ENCODE measurements around the gene ZNF280C.
"Not testable (repeated sequence)": the region's sequence is repeated elsewhere in the genome, so short reads cannot be mapped to it uniquely, and the experiment has no call there.

Gene ZNF280C

GRCh38 chrX:130261296-130261893 lies 7.3 kb downstream of the ZNF280C start:
- Histone ChIP-seq H3K27ac (ENCODE audit: low read depth, low read length, severe bottlenecking) (no peak overlapping the region), H3K36me3 (ENCODE audit: control insufficient read depth, insufficient read depth, low read length) (peaks cover 14% of the 10 kb centered on the region), H3K9me3 (ENCODE audit: control insufficient read depth, low read length) (no peaks in the 10 kb centered on the region), H3K4me1 (ENCODE audit: control insufficient read depth, insufficient read depth, low read length, poor library complexity, severe bottlenecking) (no peaks in the 10 kb centered on the region), H3K4me3 (ENCODE audit: extremely low read depth, insufficient read depth, low read length, poor library complexity, severe bottlenecking) (no peak overlapping the region)
- WGBS, 2 experiments (ENCODE audit: insufficient coverage in 2 of 2): no CpG with 5 or more reads among the region's 4 CpGs

- peaks cover 21% of the 10 kb centered on the region for H3K36me3 ChIP-seq (ENCODE audit: control insufficient read depth, insufficient read depth, low read length)
- H3K4me1 ChIP-seq (ENCODE audit: control insufficient read depth, insufficient read depth, low read length, poor library complexity, severe bottlenecking): no peaks in the 10 kb centered on the region
- WGBS, 2 experiments (ENCODE audit: insufficient coverage in 2 of 2): no CpG with 5 or more reads among the region's 2 CpGs
- H3K9me3 ChIP-seq (ENCODE audit: control insufficient read depth, low read length): no peaks in the 10 kb centered on the region
- no peak overlapping the region for H3K27ac ChIP-seq (ENCODE audit: low read depth, low read length, severe bottlenecking)
- H3K4me3 ChIP-seq (ENCODE audit: extremely low read depth, insufficient read depth, low read length, poor library complexity, severe bottlenecking): no peak overlapping the region
Measured at GRCh38 chrX:130260316-130260715, 8.4 kb downstream of the ZNF280C start.

GRCh38 chrX:130253916-130254315 lies 14.8 kb downstream of the ZNF280C start:
- H3K4me3 ChIP-seq (ENCODE audit: extremely low read depth, insufficient read depth, low read length, poor library complexity, severe bottlenecking): no peak overlapping the region
- peaks cover 18% of the 10 kb centered on the region for H3K36me3 ChIP-seq (ENCODE audit: control insufficient read depth, insufficient read depth, low read length)
- no peaks in the 10 kb centered on the region for H3K4me1 ChIP-seq (ENCODE audit: control insufficient read depth, insufficient read depth, low read length, poor library complexity, severe bottlenecking)
- no peaks in the 10 kb centered on the region for H3K9me3 ChIP-seq (ENCODE audit: control insufficient read depth, low read length)
- H3K27ac ChIP-seq (ENCODE audit: low read depth, low read length, severe bottlenecking): no peak overlapping the region

GRCh38 chrX:130251671-130252070 lies 17.0 kb downstream of the ZNF280C start:
- no peaks in the 10 kb centered on the region for H3K9me3 ChIP-seq (ENCODE audit: control insufficient read depth, low read length)
- 100% methylated on average over 2 of the region's 14 CpGs; no CpG with 5 or more reads in 1 of the 2 experiments for WGBS, 2 experiments (ENCODE audit: insufficient coverage in 2 of 2)
- no peak overlapping the region for H3K4me3 ChIP-seq (ENCODE audit: extremely low read depth, insufficient read depth, low read length, poor library complexity, severe bottlenecking)
- no peak overlapping the region for H3K27ac ChIP-seq (ENCODE audit: low read depth, low read length, severe bottlenecking)
- no peaks in the 10 kb centered on the region for H3K4me1 ChIP-seq (ENCODE audit: control insufficient read depth, insufficient read depth, low read length, poor library complexity, severe bottlenecking)
- H3K36me3 ChIP-seq (ENCODE audit: control insufficient read depth, insufficient read depth, low read length): peaks cover 15% of the 10 kb centered on the region

- Histone ChIP-seq H3K36me3 (ENCODE audit: control insufficient read depth, insufficient read depth, low read length) (peaks cover 23% of the 10 kb centered on the region), H3K9me3 (ENCODE audit: control insufficient read depth, low read length) (no peaks in the 10 kb centered on the region), H3K4me3 (ENCODE audit: extremely low read depth, insufficient read depth, low read length, poor library complexity, severe bottlenecking) (no peak overlapping the region), H3K27ac (ENCODE audit: low read depth, low read length, severe bottlenecking) (no peak overlapping the region), H3K4me1 (ENCODE audit: control insufficient read depth, insufficient read depth, low read length, poor library complexity, severe bottlenecking) (no peaks in the 10 kb centered on the region)
- 94 to 100% methylated on average over 1 to 4 of the region's 6 CpGs for WGBS, 2 experiments (ENCODE audit: insufficient coverage in 2 of 2)
Measured at GRCh38 chrX:130247996-130248395, 20.7 kb downstream of the ZNF280C start.

- Histone ChIP-seq H3K9me3 (ENCODE audit: control insufficient read depth, low read length) (no peaks in the 10 kb centered on the region), H3K27ac (ENCODE audit: low read depth, low read length, severe bottlenecking) (no peak overlapping the region), H3K4me3 (ENCODE audit: extremely low read depth, insufficient read depth, low read length, poor library complexity, severe bottlenecking) (no peak overlapping the region), H3K36me3 (ENCODE audit: control insufficient read depth, insufficient read depth, low read length) (peaks cover 35% of the 10 kb centered on the region), H3K4me1 (ENCODE audit: control insufficient read depth, insufficient read depth, low read length, poor library complexity, severe bottlenecking) (no peaks in the 10 kb centered on the region)
- whole genome bisulfite sequencing, 2 experiments (ENCODE audit: insufficient coverage in 2 of 2): no CpG with 5 or more reads among the region's 2 CpGs
Measured at GRCh38 chrX:130246084-130246483, 22.6 kb downstream of the ZNF280C start.

GRCh38 chrX:130245441-130245840 lies 23.3 kb downstream of the ZNF280C start:
- Histone ChIP-seq H3K36me3 (ENCODE audit: control insufficient read depth, insufficient read depth, low read length) (peaks cover 42% of the 10 kb centered on the region), H3K4me1 (ENCODE audit: control insufficient read depth, insufficient read depth, low read length, poor library complexity, severe bottlenecking) (no peaks in the 10 kb centered on the region), H3K27ac (ENCODE audit: low read depth, low read length, severe bottlenecking) (no peak overlapping the region), H3K4me3 (ENCODE audit: extremely low read depth, insufficient read depth, low read length, poor library complexity, severe bottlenecking) (no peak overlapping the region), H3K9me3 (ENCODE audit: control insufficient read depth, low read length) (no peaks in the 10 kb centered on the region)

GRCh38 chrX:130231184-130231583 lies 37.5 kb downstream of the ZNF280C start:
- H3K36me3 ChIP-seq (ENCODE audit: control insufficient read depth, insufficient read depth, low read length): peaks cover 42% of the 10 kb centered on the region
- H3K27ac ChIP-seq (ENCODE audit: low read depth, low read length, severe bottlenecking); H3K4me1 ChIP-seq (ENCODE audit: control insufficient read depth, insufficient read depth, low read length, poor library complexity, severe bottlenecking); H3K9me3 ChIP-seq (ENCODE audit: control insufficient read depth, low read length); H3K4me3 ChIP-seq (ENCODE audit: extremely low read depth, insufficient read depth, low read length, poor library complexity, severe bottlenecking): not testable (repeated sequence)
- WGBS, 2 experiments (ENCODE audit: insufficient coverage in 2 of 2): no CpG with 5 or more reads among the region's 4 CpGs

GRCh38 chrX:130228871-130229270 lies 39.8 kb downstream of the ZNF280C start:
- Histone ChIP-seq H3K27ac (ENCODE audit: low read depth, low read length, severe bottlenecking) (no peak overlapping the region), H3K4me3 (ENCODE audit: extremely low read depth, insufficient read depth, low read length, poor library complexity, severe bottlenecking) (no peak overlapping the region), H3K36me3 (ENCODE audit: control insufficient read depth, insufficient read depth, low read length) (peaks cover 42% of the 10 kb centered on the region), H3K4me1 (ENCODE audit: control insufficient read depth, insufficient read depth, low read length, poor library complexity, severe bottlenecking) (no peaks in the 10 kb centered on the region), H3K9me3 (ENCODE audit: control insufficient read depth, low read length) (no peaks in the 10 kb centered on the region)
- WGBS, 2 experiments (ENCODE audit: insufficient coverage in 2 of 2): no CpG with 5 or more reads among the region's 2 CpGs

- WGBS, 2 experiments (ENCODE audit: insufficient coverage in 2 of 2): 94% methylated on average over 2 of the region's 2 CpGs; no CpG with 5 or more reads in 1 of the 2 experiments
- no peak overlapping the region for H3K4me3 ChIP-seq (ENCODE audit: extremely low read depth, insufficient read depth, low read length, poor library complexity, severe bottlenecking)
- no peaks in the 10 kb centered on the region for H3K4me1 ChIP-seq (ENCODE audit: control insufficient read depth, insufficient read depth, low read length, poor library complexity, severe bottlenecking)
- H3K9me3 ChIP-seq (ENCODE audit: control insufficient read depth, low read length): no peaks in the 10 kb centered on the region
- H3K36me3 ChIP-seq (ENCODE audit: control insufficient read depth, insufficient read depth, low read length): peaks cover 38% of the 10 kb centered on the region
- no peak overlapping the region for H3K27ac ChIP-seq (ENCODE audit: low read depth, low read length, severe bottlenecking)
Measured at GRCh38 chrX:130224810-130225209, 43.9 kb downstream of the ZNF280C start.

GRCh38 chrX:130216320-130216719 lies 52.4 kb downstream of the ZNF280C start:
- H3K27ac ChIP-seq (ENCODE audit: low read depth, low read length, severe bottlenecking): no peak overlapping the region
- no peak overlapping the region for H3K4me3 ChIP-seq (ENCODE audit: extremely low read depth, insufficient read depth, low read length, poor library complexity, severe bottlenecking)
- H3K4me1 ChIP-seq (ENCODE audit: control insufficient read depth, insufficient read depth, low read length, poor library complexity, severe bottlenecking): no peaks in the 10 kb centered on the region
- no peaks in the 10 kb centered on the region for H3K9me3 ChIP-seq (ENCODE audit: control insufficient read depth, low read length)
- WGBS, 2 experiments (ENCODE audit: insufficient coverage in 2 of 2): 80 to 100% methylated on average over 1 of the region's 4 CpGs
- H3K36me3 ChIP-seq (ENCODE audit: control insufficient read depth, insufficient read depth, low read length): peaks cover 50% of the 10 kb centered on the region
